Mucosa of rectum (tissue), 2 donors: ENCODE data around the gene CD96.

Experiments used
- H3K27ac ChIP-seq, 2 donors: one replicate each; pipeline ENCODE4 v1.7.0; 2013; ENCODE audit warnings: inconsistent platforms in 2 of 2, low read depth in 2 of 2, low read length in 2 of 2
- H3K27me3 ChIP-seq, 2 donors: one replicate each; pipeline ENCODE4 v1.7.0; 2013; ENCODE audit warnings: low read length in 2 of 2; ENCODE audit not compliant: control insufficient read depth in 2 of 2, insufficient read depth in 2 of 2
- H3K36me3 ChIP-seq, 2 donors: one replicate each; pipeline ENCODE4 v1.7.0; 2013; ENCODE audit warnings: low read length in 2 of 2; ENCODE audit not compliant: control insufficient read depth in 2 of 2, insufficient read depth in 2 of 2
- H3K4me1 ChIP-seq, 2 donors: one replicate each; pipeline ENCODE4 v1.7.0; 2013; ENCODE audit warnings: low read length in 2 of 2, mild to moderate bottlenecking in 1 of 2; ENCODE audit not compliant: control insufficient read depth in 2 of 2, insufficient read depth in 2 of 2
- H3K4me3 ChIP-seq, 2 donors: one replicate each; pipeline ENCODE4 v1.7.0; 2013; ENCODE audit warnings: low read length in 2 of 2
- H3K9ac ChIP-seq, 2 donors: one replicate each; pipeline ENCODE4 v1.7.0; 2013; ENCODE audit warnings: low read length in 2 of 2, low read depth in 1 of 2, mild to moderate bottlenecking in 1 of 2
- H3K9me3 ChIP-seq, 2 donors: one replicate each; pipeline ENCODE4 v1.7.0; 2013; ENCODE audit warnings: low read length in 2 of 2; ENCODE audit not compliant: control insufficient read depth in 2 of 2
- donor health status: healthy.
- donor health status: Normal muscosa, but diverticular disease.

Gene CD96

GRCh38 chr3:111636366-111636885 is 94.4 kb downstream of the CD96 start:
- H3K9ac ChIP-seq, result no peak overlapping the region
- no peaks in the 10 kb centered on the region for H3K36me3 ChIP-seq
- no peak overlapping the region for H3K27ac ChIP-seq
- H3K4me1 ChIP-seq, result no peaks in the 10 kb centered on the region
- no peaks in the 10 kb centered on the region for H3K9me3 ChIP-seq
- no peak overlapping the region for H3K4me3 ChIP-seq
- H3K27me3 ChIP-seq, result no peaks in the 10 kb centered on the region

- no peak overlapping the region for H3K27ac ChIP-seq
- no peaks in the 10 kb centered on the region for H3K36me3 ChIP-seq
- H3K27me3 ChIP-seq, result no peaks in the 10 kb centered on the region
- no peaks in the 10 kb centered on the region for H3K4me1 ChIP-seq
- no peak overlapping the region for H3K9ac ChIP-seq
- no peaks in the 10 kb centered on the region for H3K9me3 ChIP-seq
- H3K4me3 ChIP-seq, result no peak overlapping the region
Measured at GRCh38 chr3:111639316-111639715, 97.3 kb downstream of the CD96 start.

GRCh38 chr3:111648991-111649579 is 107.1 kb downstream of the CD96 start:
- Histone ChIP-seq H3K27ac (no peak overlapping the region), H3K4me3 (no peak overlapping the region)

GRCh38 chr3:111650378-111651275 is 108.6 kb downstream of the CD96 start:
- H3K4me3 ChIP-seq, result no peak overlapping the region
- no peaks in the 10 kb centered on the region for H3K27me3 ChIP-seq

More at GRCh38 chr3:111648991-111649579, 107.1 kb downstream of the CD96 start:
- Histone ChIP-seq H3K36me3 (no peaks in the 10 kb centered on the region), H3K4me1 (peaks cover 2% of the 10 kb centered on the region in 2 donors), H3K27me3 (no peaks in the 10 kb centered on the region), H3K9me3 (no peaks in the 10 kb centered on the region), H3K9ac (no peak overlapping the region)

GRCh38 chr3:111652492-111653180 is 110.6 kb downstream of the CD96 start:
- Histone ChIP-seq H3K36me3 (no peaks in the 10 kb centered on the region), H3K27ac (no peak overlapping the region), H3K4me3 (no peak overlapping the region), H3K9me3 (no peaks in the 10 kb centered on the region), H3K9ac (no peak overlapping the region), H3K4me1 (peaks cover 2% of the 10 kb centered on the region in 2 donors), H3K27me3 (no peaks in the 10 kb centered on the region)

More at GRCh38 chr3:111650378-111651275, 108.6 kb downstream of the CD96 start:
- Histone ChIP-seq H3K4me1 (peaks cover 2% of the 10 kb centered on the region in 2 donors), H3K9ac (no peak overlapping the region), H3K9me3 (no peaks in the 10 kb centered on the region), H3K36me3 (no peaks in the 10 kb centered on the region), H3K27ac (no peak overlapping the region)

GRCh38 chr3:111653766-111654165 is 111.8 kb downstream of the CD96 start:
- Histone ChIP-seq H3K4me3 (no peak overlapping the region), H3K27ac (no peak overlapping the region), H3K9ac (no peak overlapping the region), H3K4me1 (peaks cover 2% of the 10 kb centered on the region in 2 donors), H3K27me3 (no peaks in the 10 kb centered on the region), H3K36me3 (no peaks in the 10 kb centered on the region), H3K9me3 (no peaks in the 10 kb centered on the region)

- Histone ChIP-seq H3K9me3 (no peaks in the 10 kb centered on the region), H3K27me3 (no peaks in the 10 kb centered on the region), H3K9ac (no peak overlapping the region), H3K4me1 (no peaks in the 10 kb centered on the region), H3K36me3 (no peaks in the 10 kb centered on the region), H3K4me3 (no peak overlapping the region), H3K27ac (no peak overlapping the region)
Measured at GRCh38 chr3:111662012-111662411, 120.0 kb downstream of the CD96 start.

- H3K9ac ChIP-seq, result no peak overlapping the region
Measured at GRCh38 chr3:111662907-111663306, 120.9 kb downstream of the CD96 start.

GRCh38 chr3:111666041-111666735 is 124.2 kb downstream of the CD96 start:
- no peak overlapping the region for H3K9ac ChIP-seq
- no peak overlapping the region for H3K27ac ChIP-seq
- no peak overlapping the region for H3K4me3 ChIP-seq
- peaks cover 3 to 4% of the 10 kb centered on the region in 2 donors for H3K4me1 ChIP-seq
- H3K36me3 ChIP-seq, result no peaks in the 10 kb centered on the region
- H3K9me3 ChIP-seq, result no peaks in the 10 kb centered on the region
- H3K27me3 ChIP-seq, result no peaks in the 10 kb centered on the region

More at GRCh38 chr3:111662907-111663306, 120.9 kb downstream of the CD96 start:
- H3K36me3 ChIP-seq, result no peaks in the 10 kb centered on the region
- H3K4me1 ChIP-seq, result peaks cover 0 to 2% of the 10 kb centered on the region in 2 donors
- H3K9me3 ChIP-seq, result no peaks in the 10 kb centered on the region
- H3K4me3 ChIP-seq, result no peak overlapping the region
- H3K27ac ChIP-seq, result no peak overlapping the region
- no peaks in the 10 kb centered on the region for H3K27me3 ChIP-seq
